Epithelial cell of esophagus (primary cell): ENCODE data around the gene METTL24.

Experiments used
- DNase-seq: peaks from one replicate; pipeline ENCODE4 v3.0.0; 2010; ENCODE audit warnings: low read depth
- H3K4me3 ChIP-seq: 2 replicates; pipeline ENCODE4 v1.5.1; 2011; ENCODE audit warnings: mild to moderate bottlenecking, low read length, control low read depth
- CTCF ChIP-seq: IDR thresholded peaks from 2 replicates; pipeline ENCODE4 v1.5.1; 2011; ENCODE audit warnings: low read depth, mild to moderate bottlenecking, low read length, control low read depth, inconsistent platforms; ENCODE audit not compliant: insufficient read depth; ENCODE audit errors: missing control alignments

METTL24 gene

GRCh38 chr6:110324548-110324947 is 33.6 kb downstream of the METTL24 start:
- no peak for TF ChIP-seq CTCF
- H3K4me3 ChIP-seq, result no peak overlapping the region
- DNase-seq, result no peak

GRCh38 chr6:110323258-110323657 is 34.9 kb downstream of the METTL24 start:
- no peak for DNase-seq
- H3K4me3 ChIP-seq, result no peak overlapping the region

GRCh38 chr6:110322874-110323242 is 35.3 kb downstream of the METTL24 start:
- no peak for DNase-seq
- TF ChIP-seq CTCF, result no peak
- H3K4me3 ChIP-seq, result no peak overlapping the region

More at GRCh38 chr6:110323258-110323657, 34.9 kb downstream of the METTL24 start:
- no peak for TF ChIP-seq CTCF

- TF ChIP-seq CTCF, result no peak
- H3K4me3 ChIP-seq, result no peak overlapping the region
- no peak for DNase-seq
Measured at GRCh38 chr6:110322151-110322873, 35.8 kb downstream of the METTL24 start.

GRCh38 chr6:110320307-110320706 is 37.8 kb downstream of the METTL24 start:
- no peak for TF ChIP-seq CTCF
- no peak overlapping the region for H3K4me3 ChIP-seq
- no peak for DNase-seq

GRCh38 chr6:110319843-110320242 is 38.3 kb downstream of the METTL24 start:
- H3K4me3 ChIP-seq, result no peak overlapping the region
- TF ChIP-seq CTCF, result no peak
- DNase-seq, result no peak

GRCh38 chr6:110319381-110319780 is 38.8 kb downstream of the METTL24 start:
- no peak for TF ChIP-seq CTCF
- no peak overlapping the region for H3K4me3 ChIP-seq
- no peak for DNase-seq
